Activated naive CD4-positive, alpha-beta T cell treated with anti-CD3 and anti-CD28 coated beads for 36 hours (primary cell): ENCODE measurements around the gene IFNA1. TPM values are rescaled to one million over a fixed set of nuclear protein-coding genes. Genes with fewer than 3 reads are reported as not detected.

ENCODE experiments used
- total RNA-seq, 2 experiments: library from RNA; stranded (reverse); gene quantifications; one replicate each; pipeline ENCODE4 v1.2.3, GENCODE V29; 2021

IFNA1 gene
- total RNA-seq, 2 experiments from 2014 or later, result not detected

Other genes with a start within 250 kb of the IFNA1 start
- gene IFNA7, start 238.2 kb upstream of the IFNA1 start, total RNA-seq, result not detected
- gene IFNA10, start 233.3 kb upstream of the IFNA1 start, total RNA-seq, result not detected
- gene IFNA16, start 223.1 kb upstream of the IFNA1 start, total RNA-seq, result not detected
- gene IFNA17, start 212.2 kb upstream of the IFNA1 start, total RNA-seq, result not detected
- not detected for gene IFNA14, start 200.4 kb upstream of the IFNA1 start, total RNA-seq
- not detected for gene IFNA5, start 135.1 kb upstream of the IFNA1 start, total RNA-seq
- gene KLHL9, start 105.0 kb upstream of the IFNA1 start, total RNA-seq, result 10 to 100 TPM; 17.5 to 18.3 TPM
- gene IFNA6, start 89.6 kb upstream of the IFNA1 start, total RNA-seq, result not detected
- gene IFNA13, start 72.4 kb upstream of the IFNA1 start, total RNA-seq, result not detected
- gene IFNA2, start 55.0 kb upstream of the IFNA1 start, total RNA-seq, result not detected
- not detected for gene IFNA8, start 31.3 kb upstream of the IFNA1 start, total RNA-seq
- gene IFNE, start 41.9 kb downstream of the IFNA1 start, total RNA-seq, result not detected